GM21447 (cell line): ENCODE data around the gene SZT2.

Experiments
- ATAC-seq: cut with Tn5 transposase; IDR thresholded peaks from one replicate; pipeline ENCODE4 v1.9.1; 2021; ENCODE audit not compliant: unreplicated experiment

SZT2 gene

GRCh38 chr1:43389326-43390313 lies at the start of gene SZT2, which contains the start of gene MED8:
TSS of gene SZT2 (plus strand) at chr1:43389899. CDS start at chr1:43389969, 70 bp downstream.
TSS of gene MED8 (minus strand) at chr1:43389800. CDS start at chr1:43389764, 36 bp downstream.
- peak; percentile 95 for ATAC-seq

GRCh38 chr1:43340559-43340958 lies 49.1 kb upstream of the SZT2 start:
- no peak for ATAC-seq

- no peak for ATAC-seq
Measured at GRCh38 chr1:43344267-43344850, 45.3 kb upstream of the SZT2 start.

GRCh38 chr1:43345120-43345519 lies 44.6 kb upstream of the SZT2 start:
- ATAC-seq: no peak

- no peak for ATAC-seq
Measured at GRCh38 chr1:43346636-43347035, 43.1 kb upstream of the SZT2 start.

GRCh38 chr1:43348343-43348808 lies 41.3 kb upstream of the SZT2 start:
- ATAC-seq: no peak

GRCh38 chr1:43348809-43349593 lies 40.7 kb upstream of the SZT2 start:
- ATAC-seq: peak; percentile 81

GRCh38 chr1:43349594-43350306 lies 39.9 kb upstream of the SZT2 start:
- ATAC-seq: no peak

GRCh38 chr1:43350976-43351375 lies 38.7 kb upstream of the SZT2 start:
- no peak for ATAC-seq

GRCh38 chr1:43351421-43352350 lies 38.0 kb upstream of the SZT2 start:
- no peak for ATAC-seq

GRCh38 chr1:43352351-43352705 lies 37.4 kb upstream of the SZT2 start:
- ATAC-seq: no peak

GRCh38 chr1:43352881-43353280 lies 36.8 kb upstream of the SZT2 start:
- ATAC-seq: no peak

GRCh38 chr1:43354471-43354870 lies 35.2 kb upstream of the SZT2 start:
- no peak for ATAC-seq

GRCh38 chr1:43354936-43355335 lies 34.8 kb upstream of the SZT2 start:
- no peak for ATAC-seq

GRCh38 chr1:43357251-43357650 lies 32.4 kb upstream of the SZT2 start:
- ATAC-seq: no peak

- ATAC-seq: no peak
Measured at GRCh38 chr1:43358121-43358745, 31.5 kb upstream of the SZT2 start.

- peak; percentile 91 for ATAC-seq
Measured at GRCh38 chr1:43358746-43359693, 30.7 kb upstream of the SZT2 start, which contains the start of gene CDC20. TSS of gene CDC20 (plus strand) at chr1:43358981. CDS start at chr1:43359216, 235 bp downstream.

- no peak for ATAC-seq
Measured at GRCh38 chr1:43359696-43360095, 30.0 kb upstream of the SZT2 start.
